Memory B cell (primary cell): ENCODE results near the gene GGTA1.
"Not testable (repeated sequence)": the region's sequence is repeated elsewhere in the genome, so short reads cannot be mapped to it uniquely, and the experiment has no call there.

Experiments
- ATAC-seq: fragments of 150-1000 bp; cut with Tn5 transposase; 2 replicates; pipeline ENCODE4 v1.10.0; 2021; ENCODE audit warnings: low read depth, mild to moderate bottlenecking, moderate library complexity
- DNase-seq, 2 donors: peaks; one replicate each; pipeline ENCODE4 v3.0.0; 2022; ENCODE audit warnings: low spot score in 2 of 2
- H3K27ac Mint-ChIP-seq: one replicate; pipeline ENCODE4 v1.8.0; 2022; ENCODE audit warnings: mild to moderate bottlenecking, moderate library complexity, mixed read lengths
- H3K27me3 Mint-ChIP-seq: one replicate; pipeline ENCODE4 v1.8.0; 2022; ENCODE audit warnings: mixed read lengths
- H3K36me3 Mint-ChIP-seq: one replicate; pipeline ENCODE4 v1.8.0; 2022; ENCODE audit warnings: mild to moderate bottlenecking, mixed read lengths
- H3K4me1 Mint-ChIP-seq: one replicate; pipeline ENCODE4 v1.8.0; 2022; ENCODE audit warnings: mixed read lengths
- H3K4me3 Mint-ChIP-seq: one replicate; pipeline ENCODE4 v1.8.0; 2022; ENCODE audit warnings: mild to moderate bottlenecking, moderate library complexity, mixed read lengths
- H3K9me3 Mint-ChIP-seq: one replicate; pipeline ENCODE4 v1.8.0; 2022; ENCODE audit warnings: mixed read lengths

The GGTA1 gene

DNA sequence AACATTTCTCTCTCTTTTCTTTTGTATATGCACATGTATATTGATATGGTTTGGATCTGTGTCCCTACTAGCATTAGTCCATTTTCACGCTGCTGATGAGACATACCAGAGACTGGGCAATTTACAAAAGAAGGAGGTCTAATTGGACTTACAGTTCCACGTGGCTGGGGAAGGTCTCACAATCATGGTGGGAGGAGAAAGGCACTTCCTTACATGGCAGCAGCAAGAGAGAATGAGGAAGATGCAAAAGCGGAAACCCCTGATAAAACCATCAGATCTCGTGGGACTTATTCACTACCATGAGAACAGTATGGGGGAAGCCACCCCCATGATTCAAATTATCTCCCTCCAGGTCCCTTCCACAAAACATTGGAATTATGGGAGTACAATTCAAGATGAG, 13.5 kb upstream of the GGTA1 start:
- not testable (repeated sequence) for DNase-seq, ATAC-seq, H3K4me1 Mint-ChIP-seq, H3K27ac Mint-ChIP-seq, H3K36me3 Mint-ChIP-seq, H3K9me3 Mint-ChIP-seq, H3K4me3 Mint-ChIP-seq
- H3K27me3 Mint-ChIP-seq, result peaks cover 11% of the 10 kb centered on the region

DNA sequence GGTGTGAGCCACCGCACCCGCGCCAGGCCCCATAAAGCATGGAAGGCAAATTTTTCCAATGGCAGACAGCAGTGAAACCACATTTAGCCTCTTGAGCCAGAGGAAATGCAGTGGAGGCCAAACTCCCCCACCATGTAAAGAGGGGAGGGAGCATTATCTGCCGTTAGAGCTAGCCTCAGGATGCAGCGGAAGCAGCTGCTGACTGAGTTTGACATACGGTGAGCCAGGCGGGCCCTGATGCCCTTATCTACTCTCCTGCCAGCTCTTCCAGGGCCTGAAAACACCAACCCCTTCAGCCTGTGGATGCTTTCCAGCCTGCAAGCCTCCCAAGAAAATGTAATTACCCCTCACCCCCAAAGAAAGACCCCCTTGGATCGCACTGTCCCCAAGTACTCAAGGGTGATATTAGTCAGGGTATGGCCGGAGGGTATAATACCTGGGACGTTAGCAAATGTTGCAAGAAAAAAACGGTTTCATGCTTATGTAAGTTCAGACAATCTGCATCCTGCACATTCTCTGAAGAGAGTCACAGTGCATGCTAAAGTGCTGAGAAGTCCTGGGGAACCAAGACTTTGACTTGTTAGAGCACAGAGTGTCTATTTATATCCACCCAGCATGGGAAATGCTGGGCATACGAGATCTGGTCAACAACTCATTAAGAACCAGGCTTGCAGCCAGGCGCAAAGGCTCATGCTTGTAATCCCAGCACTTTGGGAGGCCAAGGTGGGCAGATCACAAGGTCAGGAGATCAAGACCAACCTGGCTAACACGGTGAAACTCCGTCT, 11.3 kb upstream of the GGTA1 start:
- peaks cover 6% of the 10 kb centered on the region for H3K4me1 Mint-ChIP-seq
- no peak for ATAC-seq
- no peak overlapping the region for H3K27ac Mint-ChIP-seq
- H3K9me3 Mint-ChIP-seq, result peaks cover 5% of the 10 kb centered on the region
- no peak for DNase-seq
- H3K36me3 Mint-ChIP-seq, result peaks cover 2% of the 10 kb centered on the region
- H3K4me3 Mint-ChIP-seq, result no peak overlapping the region
- H3K27me3 Mint-ChIP-seq, result peaks cover 9% of the 10 kb centered on the region

DNA sequence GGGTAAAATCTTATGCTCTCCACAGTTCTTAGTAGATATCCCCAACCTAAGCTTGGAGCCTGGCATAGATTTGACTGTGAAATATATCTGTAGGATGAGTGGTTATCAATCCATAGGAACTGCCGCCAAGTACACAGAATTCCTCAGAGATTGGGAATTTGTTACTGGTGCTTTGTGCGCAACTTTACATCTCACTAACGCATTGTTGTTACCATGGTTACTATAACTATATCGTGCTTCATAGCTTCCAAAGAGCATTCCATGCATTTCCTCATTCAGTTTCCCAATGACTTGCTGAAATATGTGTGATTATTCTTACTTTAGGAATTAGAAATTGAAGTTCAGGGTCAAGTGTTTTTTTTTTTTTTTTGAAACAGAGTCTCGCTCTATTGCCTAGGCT, 9.5 kb upstream of the GGTA1 start:
- DNase-seq, result no peak
- no peak overlapping the region for H3K27ac Mint-ChIP-seq
- H3K9me3 Mint-ChIP-seq, result peaks cover 5% of the 10 kb centered on the region
- no peak for ATAC-seq
- H3K4me1 Mint-ChIP-seq, result peaks cover 6% of the 10 kb centered on the region
- peaks cover 2% of the 10 kb centered on the region for H3K36me3 Mint-ChIP-seq
- peaks cover 7% of the 10 kb centered on the region for H3K27me3 Mint-ChIP-seq
- no peak overlapping the region for H3K4me3 Mint-ChIP-seq

DNA sequence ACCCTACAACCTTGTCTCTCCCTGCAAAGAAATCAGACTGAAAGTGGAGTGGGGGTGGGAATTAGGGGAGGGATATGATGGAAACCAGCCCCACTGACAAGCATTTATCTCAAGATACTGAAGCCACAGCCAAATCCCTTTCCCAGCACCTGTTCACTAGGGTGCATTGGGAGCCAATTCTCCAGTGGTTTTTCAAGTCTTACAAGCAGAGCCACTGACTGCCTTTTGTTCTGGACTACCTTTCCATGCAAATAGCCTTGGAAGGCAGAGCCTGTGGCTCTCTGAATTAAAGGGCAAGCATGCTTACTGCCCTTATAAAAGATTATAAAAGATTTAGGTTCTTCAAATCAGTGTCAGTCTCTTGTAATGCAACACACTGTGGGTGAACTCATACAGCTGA, 8.8 kb upstream of the GGTA1 start:
- Mint-ChIP-seq H3K4me1 (peaks cover 4% of the 10 kb centered on the region), H3K27ac (no peak overlapping the region), H3K36me3 (peaks cover 2% of the 10 kb centered on the region), H3K4me3 (no peak overlapping the region), H3K9me3 (peaks cover 5% of the 10 kb centered on the region), H3K27me3 (peaks cover 10% of the 10 kb centered on the region)
- no peak for ATAC-seq
- no peak for DNase-seq

DNA sequence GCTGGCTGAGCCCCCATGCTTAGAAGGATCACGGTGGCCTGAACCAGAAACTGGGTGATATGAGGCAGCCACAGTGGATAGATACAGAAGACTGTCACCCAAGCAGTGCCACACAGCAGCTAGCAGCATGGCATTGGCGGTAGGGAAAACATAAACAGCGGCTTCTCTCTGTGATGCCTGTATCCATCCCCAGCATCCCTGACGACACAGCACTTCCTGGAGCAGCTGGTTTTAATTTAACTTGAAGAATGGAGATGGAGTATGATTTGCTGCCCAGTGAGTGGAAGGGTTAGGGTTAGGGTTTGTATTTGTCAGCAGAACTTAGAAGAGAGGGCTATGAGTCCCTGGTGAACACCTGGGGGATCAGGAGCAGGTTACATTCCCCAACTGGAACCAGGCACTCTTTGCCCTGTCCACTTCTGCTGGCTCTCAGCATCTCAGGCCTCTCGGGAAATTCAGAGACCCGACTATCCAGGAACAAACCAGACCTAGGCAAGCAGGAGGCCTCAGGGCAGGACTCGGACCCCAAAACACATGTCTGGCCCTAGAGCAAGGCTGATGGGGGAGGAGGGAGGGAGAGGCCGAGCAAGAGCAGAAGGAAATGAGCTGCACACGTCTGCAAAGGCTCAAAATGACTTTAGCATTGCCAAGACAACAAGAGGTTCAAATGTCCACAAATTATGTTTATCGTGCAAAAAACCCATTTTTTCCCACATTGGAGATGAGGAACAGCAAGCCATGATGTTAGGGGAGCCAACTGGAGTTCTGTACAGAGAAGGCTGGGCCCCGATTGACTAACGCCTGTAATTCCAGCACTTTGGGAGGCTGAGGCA, 6.5 kb upstream of the GGTA1 start:
- no peak overlapping the region for H3K4me3 Mint-ChIP-seq
- peaks cover 12% of the 10 kb centered on the region for H3K27me3 Mint-ChIP-seq
- no peak overlapping the region for H3K27ac Mint-ChIP-seq
- H3K36me3 Mint-ChIP-seq, result peaks cover 2% of the 10 kb centered on the region
- H3K9me3 Mint-ChIP-seq, result peaks cover 2% of the 10 kb centered on the region
- DNase-seq (no peak), ATAC-seq (no peak)
- H3K4me1 Mint-ChIP-seq, result no peaks in the 10 kb centered on the region

DNA sequence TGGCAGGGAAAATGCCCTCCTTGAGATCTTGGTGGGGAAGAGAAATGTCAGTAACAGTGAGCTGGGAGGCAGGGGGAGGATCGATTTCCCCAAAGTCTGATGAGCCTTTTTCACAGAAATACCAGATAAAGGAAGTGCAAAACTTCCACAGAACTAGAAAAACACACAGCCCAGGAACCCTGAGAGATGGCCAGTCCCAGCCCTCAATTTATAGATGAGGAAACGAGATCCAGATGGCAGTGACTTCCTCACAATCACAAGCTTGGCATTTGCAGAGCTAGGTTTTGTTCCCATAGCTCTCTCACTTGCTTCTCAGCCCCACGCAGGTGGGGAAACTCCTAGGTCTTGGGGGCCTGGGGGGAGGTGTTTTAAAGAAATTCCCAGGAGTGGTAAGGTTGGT, 3.8 kb upstream of the GGTA1 start:
- Mint-ChIP-seq H3K27ac (no peak overlapping the region), H3K4me1 (peaks cover 12% of the 10 kb centered on the region), H3K4me3 (no peak overlapping the region), H3K36me3 (peaks cover 2% of the 10 kb centered on the region), H3K9me3 (peaks cover 2% of the 10 kb centered on the region), H3K27me3 (peaks cover 24% of the 10 kb centered on the region)
- ATAC-seq (no peak), DNase-seq (no peak)

DNA sequence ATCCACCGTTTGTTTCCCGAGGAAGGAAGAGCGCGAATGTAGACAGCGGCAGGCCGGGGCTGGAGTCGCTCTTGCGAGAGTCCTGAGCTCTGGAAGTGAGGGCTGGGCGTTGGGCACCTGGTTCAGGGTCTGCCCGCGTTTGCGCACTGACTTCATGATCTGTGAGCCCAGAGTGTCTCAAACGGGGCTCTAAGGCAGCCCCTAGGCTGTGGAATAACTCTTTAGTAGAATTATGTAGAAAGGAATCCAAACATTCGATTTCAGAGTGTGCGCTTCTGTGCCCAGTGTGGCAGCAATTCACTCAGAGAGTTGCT, 478 bp upstream of the GGTA1 start:
- peaks cover 24% of the 10 kb centered on the region for H3K4me1 Mint-ChIP-seq
- peaks cover 28% of the 10 kb centered on the region for H3K27me3 Mint-ChIP-seq
- ATAC-seq (no peak), DNase-seq (no peak)
- no peak overlapping the region for H3K27ac Mint-ChIP-seq
- peaks cover 2% of the 10 kb centered on the region for H3K36me3 Mint-ChIP-seq
- peak overlapping the region; percentile 61 for H3K4me3 Mint-ChIP-seq
- peaks cover 2% of the 10 kb centered on the region for H3K9me3 Mint-ChIP-seq

DNA sequence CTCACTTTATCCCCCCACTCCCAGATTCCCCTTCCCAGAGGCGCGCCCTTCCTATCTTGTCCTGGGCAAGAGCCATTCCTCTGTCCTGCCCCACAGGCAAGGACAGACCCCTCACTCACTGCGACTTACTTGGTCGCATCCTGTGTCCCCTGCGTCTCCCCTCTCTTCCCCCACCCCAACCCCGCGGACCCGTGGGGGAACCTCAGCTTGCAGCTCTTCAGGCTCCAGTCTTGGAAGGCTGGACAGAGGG, 542 bp downstream of the GGTA1 start:
- H3K4me1 Mint-ChIP-seq, result peaks cover 28% of the 10 kb centered on the region
- DNase-seq (peak in 1 of 2 donors; percentile 8), ATAC-seq (no peak)
- H3K4me3 Mint-ChIP-seq, result peak overlapping the region; percentile 79
- peak overlapping the region; percentile 12 for H3K27ac Mint-ChIP-seq
- H3K27me3 Mint-ChIP-seq, result peaks cover 28% of the 10 kb centered on the region
- peaks cover 2% of the 10 kb centered on the region for H3K9me3 Mint-ChIP-seq
- peaks cover 2% of the 10 kb centered on the region for H3K36me3 Mint-ChIP-seq

DNA sequence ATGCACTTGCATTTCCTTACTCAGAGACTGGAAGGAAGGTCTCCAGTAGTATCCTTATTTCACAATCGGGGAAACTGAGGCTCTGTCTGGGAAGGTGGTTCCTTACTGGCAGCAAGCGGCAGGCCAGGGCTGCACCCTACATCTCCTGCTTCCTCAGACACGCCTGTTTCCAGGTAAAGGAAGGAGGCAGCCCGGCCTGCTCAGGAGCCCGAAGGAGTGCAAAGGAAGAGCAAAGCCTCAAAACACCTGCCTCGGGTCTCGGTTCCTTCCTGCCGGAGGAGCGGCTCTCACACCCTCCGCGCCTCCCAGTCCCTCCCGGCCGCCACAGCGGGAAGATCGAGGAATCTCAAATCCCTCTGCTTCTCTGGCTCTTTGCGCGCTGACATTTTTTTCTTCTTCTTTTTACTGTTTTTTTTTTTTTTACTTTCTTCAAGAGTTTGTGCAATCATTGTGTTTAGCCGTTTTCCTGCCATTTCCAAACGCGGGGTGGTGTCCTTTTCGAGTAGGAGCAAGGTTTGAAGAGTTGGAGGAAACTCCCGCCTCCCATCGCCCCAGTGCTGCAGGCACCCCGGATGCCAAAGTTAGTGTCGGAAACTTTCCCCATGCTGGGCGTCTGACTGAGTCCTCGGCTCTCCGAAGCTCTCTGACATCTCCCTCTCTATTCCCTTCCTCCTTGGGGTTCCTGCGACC, 1.0 kb downstream of the GGTA1 start:
- H3K9me3 Mint-ChIP-seq, result peaks cover 2% of the 10 kb centered on the region
- H3K36me3 Mint-ChIP-seq, result peaks cover 2% of the 10 kb centered on the region
- H3K4me3 Mint-ChIP-seq, result peak overlapping the region; percentile 79
- peak overlapping the region; percentile 12 for H3K27ac Mint-ChIP-seq
- ATAC-seq (peak; percentile 5), DNase-seq (peak in 1 of 2 donors; percentile 21)
- peaks cover 31% of the 10 kb centered on the region for H3K4me1 Mint-ChIP-seq
- peaks cover 26% of the 10 kb centered on the region for H3K27me3 Mint-ChIP-seq

DNA sequence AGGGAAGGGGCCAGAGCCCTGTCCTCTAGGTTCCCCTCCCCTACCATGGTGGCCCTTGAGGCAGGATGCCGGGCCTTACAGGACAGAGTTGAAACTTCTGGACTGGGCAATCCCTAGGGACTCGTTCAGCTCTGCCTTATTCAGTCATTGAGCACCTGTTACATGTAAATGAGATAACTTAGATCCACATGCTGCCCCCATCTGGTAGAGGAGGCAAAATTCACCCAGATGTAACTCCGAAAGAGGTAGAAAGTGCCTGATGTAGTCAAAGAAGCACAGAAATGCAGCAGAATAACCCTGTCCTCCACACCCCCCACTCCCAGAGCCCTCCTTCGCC, 1.5 kb downstream of the GGTA1 start:
- H3K27ac Mint-ChIP-seq, result no peak overlapping the region
- peaks cover 2% of the 10 kb centered on the region for H3K9me3 Mint-ChIP-seq
- H3K27me3 Mint-ChIP-seq, result peaks cover 24% of the 10 kb centered on the region
- peaks cover 31% of the 10 kb centered on the region for H3K4me1 Mint-ChIP-seq
- H3K4me3 Mint-ChIP-seq, result peak overlapping the region; percentile 79
- peaks cover 2% of the 10 kb centered on the region for H3K36me3 Mint-ChIP-seq
- ATAC-seq, result peak; percentile 76
- peak; percentile 69 to 75 for DNase-seq

DNA sequence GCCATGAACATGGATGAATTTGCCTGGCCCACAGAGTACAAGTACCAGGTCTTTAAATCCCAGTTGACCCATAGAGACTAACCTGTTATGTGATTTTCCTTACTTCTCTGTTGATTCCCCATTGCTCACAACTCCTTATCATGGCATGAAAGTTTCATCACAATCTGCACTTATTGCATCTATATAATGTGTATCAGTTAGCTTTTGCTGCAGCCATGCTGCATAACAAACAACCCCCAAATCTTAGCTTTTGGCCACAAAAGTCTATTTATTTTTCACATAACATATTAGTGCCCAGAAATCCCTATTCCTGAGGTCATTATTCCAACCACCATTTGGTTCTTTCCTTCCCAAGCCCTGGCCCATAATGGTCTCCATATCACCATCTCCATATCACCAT, 3.7 kb downstream of the GGTA1 start:
- Mint-ChIP-seq H3K9me3 (peaks cover 2% of the 10 kb centered on the region), H3K4me1 (peaks cover 31% of the 10 kb centered on the region), H3K27ac (no peak overlapping the region), H3K36me3 (no peaks in the 10 kb centered on the region), H3K4me3 (no peak overlapping the region), H3K27me3 (peaks cover 20% of the 10 kb centered on the region)
- no peak for ATAC-seq
- no peak for DNase-seq

DNA sequence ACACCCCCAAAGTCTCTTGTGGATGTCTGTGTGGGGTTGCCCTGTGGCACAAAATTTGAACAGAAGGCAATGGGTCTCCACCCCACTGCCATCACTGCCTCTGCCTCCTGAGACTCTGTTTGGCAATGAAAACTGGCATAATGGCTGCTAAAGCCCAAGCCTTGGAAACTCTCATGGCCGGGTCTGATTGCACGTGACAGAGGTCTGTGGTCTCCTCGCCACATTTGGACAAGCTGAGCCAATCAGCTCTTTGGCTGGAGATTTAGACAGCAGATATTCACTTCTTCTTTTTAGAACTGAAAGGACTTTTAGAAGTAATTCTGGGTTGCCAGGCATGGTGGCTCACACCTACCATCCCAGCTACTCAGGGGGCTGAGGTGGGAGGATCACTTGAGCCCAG, 5.5 kb downstream of the GGTA1 start:
- peak; percentile 62 for ATAC-seq
- peak in 1 of 2 donors; percentile 11 for DNase-seq
- H3K27ac Mint-ChIP-seq, result no peak overlapping the region
- peaks cover 26% of the 10 kb centered on the region for H3K4me1 Mint-ChIP-seq
- H3K4me3 Mint-ChIP-seq, result no peak overlapping the region
- peaks cover 14% of the 10 kb centered on the region for H3K27me3 Mint-ChIP-seq
- H3K9me3 Mint-ChIP-seq, result peaks cover 2% of the 10 kb centered on the region
- no peaks in the 10 kb centered on the region for H3K36me3 Mint-ChIP-seq

DNA sequence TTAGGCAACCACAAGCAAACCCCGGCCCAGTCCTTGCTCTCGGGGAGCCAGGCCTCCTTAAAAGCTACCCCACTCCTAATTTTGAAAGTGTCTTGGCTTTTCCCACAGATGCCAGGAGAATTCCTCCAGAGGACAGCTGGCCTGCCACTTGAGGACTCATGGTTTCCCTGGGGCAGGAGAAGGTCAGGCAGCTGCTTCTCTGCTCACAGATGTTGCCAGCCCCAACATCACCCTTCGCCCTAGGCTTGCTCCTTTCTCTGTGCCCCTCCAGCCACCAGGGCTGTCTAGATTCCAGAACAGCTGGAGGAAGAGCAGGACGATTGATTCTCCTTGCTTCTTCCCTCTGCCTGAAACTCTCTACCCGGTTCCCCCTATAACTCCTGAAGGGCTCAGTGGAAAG, 8.5 kb downstream of the GGTA1 start:
- Mint-ChIP-seq H3K27me3 (peaks cover 4% of the 10 kb centered on the region), H3K4me3 (no peak overlapping the region), H3K27ac (no peak overlapping the region), H3K36me3 (no peaks in the 10 kb centered on the region), H3K9me3 (peaks cover under 1% of the 10 kb centered on the region), H3K4me1 (peaks cover 18% of the 10 kb centered on the region)
- DNase-seq (no peak), ATAC-seq (no peak)

DNA sequence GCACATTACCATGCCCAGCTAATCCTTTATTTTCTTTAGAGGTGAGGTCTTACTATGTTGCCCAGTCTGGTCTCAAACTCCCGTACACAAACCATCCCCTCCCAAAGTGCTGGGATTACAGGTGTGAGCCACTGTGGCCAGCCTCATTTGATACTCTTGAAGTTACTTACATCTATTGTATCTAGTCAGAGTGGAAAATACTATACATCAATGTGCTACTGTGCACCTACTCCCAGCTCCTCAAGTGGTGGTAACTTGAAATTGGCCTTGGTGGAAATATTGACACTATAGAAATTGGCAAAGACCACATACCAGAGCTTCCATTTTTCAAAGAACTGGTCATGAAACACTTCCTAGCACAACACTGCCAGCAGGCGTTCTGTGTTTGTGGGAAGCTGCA, 10.3 kb downstream of the GGTA1 start:
- Mint-ChIP-seq H3K9me3 (no peaks in the 10 kb centered on the region), H3K27ac (no peak overlapping the region), H3K36me3 (no peaks in the 10 kb centered on the region), H3K4me3 (no peak overlapping the region), H3K27me3 (no peaks in the 10 kb centered on the region), H3K4me1 (peaks cover 28% of the 10 kb centered on the region)
- DNase-seq, result no peak
- no peak for ATAC-seq
